Mesenchymal stem cell (in vitro differentiated cells and primary cell): ENCODE results near the gene STK11IP.

ENCODE experiments used
- DNase-seq: peaks from one replicate; pipeline ENCODE4 v3.0.0-alpha.2; 2013
- H2AFZ ChIP-seq: one replicate; pipeline ENCODE4 v1.6.1; 2013; ENCODE audit warnings: low read depth, mild to moderate bottlenecking, control low read depth, inconsistent platforms, low read length, moderate library complexity
- H2AK5ac ChIP-seq: 2 replicates; pipeline ENCODE4 v1.6.1; 2013; ENCODE audit warnings: low read length, moderate library complexity, mild to moderate bottlenecking, inconsistent platforms; ENCODE audit not compliant: severe bottlenecking
- H2BK120ac ChIP-seq: one replicate; pipeline ENCODE4 v1.6.1; 2013; ENCODE audit warnings: low read depth, mild to moderate bottlenecking, inconsistent platforms, low read length, moderate library complexity
- H2BK12ac ChIP-seq, 2 experiments: one replicate each; pipeline ENCODE4 v1.6.1; 2013; ENCODE audit warnings: inconsistent platforms in 2 of 2, low read length in 2 of 2, mild to moderate bottlenecking in 2 of 2, moderate library complexity in 2 of 2, control low read depth in 1 of 2
- H2BK15ac ChIP-seq: one replicate; pipeline ENCODE4 v1.6.1; 2013; ENCODE audit warnings: mild to moderate bottlenecking, low read depth, inconsistent platforms; ENCODE audit not compliant: poor library complexity, severe bottlenecking
- H2BK5ac ChIP-seq: 2 replicates; pipeline ENCODE4 v1.6.1; 2013; ENCODE audit warnings: low read depth, mild to moderate bottlenecking, low read length, control low read depth, inconsistent platforms; ENCODE audit not compliant: poor library complexity, severe bottlenecking
- H3K14ac ChIP-seq, 2 experiments: one replicate each; pipeline ENCODE4 v1.6.1; 2013; ENCODE audit warnings: inconsistent platforms in 2 of 2, low read length in 2 of 2, control low read depth in 1 of 2, mild to moderate bottlenecking in 1 of 2, moderate library complexity in 1 of 2
- H3K18ac ChIP-seq, 2 experiments: one replicate each; pipeline ENCODE4 v1.6.1; 2013; ENCODE audit warnings: inconsistent platforms in 2 of 2, low read length in 2 of 2, control low read depth in 1 of 2, low read depth in 1 of 2, mild to moderate bottlenecking in 1 of 2
- H3K23ac ChIP-seq, 2 experiments: one replicate each; pipeline ENCODE4 v1.6.1; 2013; ENCODE audit warnings: inconsistent platforms in 2 of 2, low read length in 2 of 2, mild to moderate bottlenecking in 2 of 2, moderate library complexity in 2 of 2, control low read depth in 1 of 2
- H3K27ac ChIP-seq: 2 replicates; pipeline ENCODE4 v1.5.1; 2013; ENCODE audit warnings: mild to moderate bottlenecking, moderate library complexity, low read length, control low read depth, inconsistent platforms; ENCODE audit not compliant: poor library complexity, severe bottlenecking
- H3K27me3 ChIP-seq, 2 experiments: 2 replicates each; pipeline versions ENCODE4 v1.6.1 to v1.7.0; 2013; ENCODE audit warnings: low read length in 2 of 2, mild to moderate bottlenecking in 2 of 2, moderate library complexity in 2 of 2, control low read depth in 1 of 2, inconsistent platforms in 1 of 2; ENCODE audit not compliant: control insufficient read depth in 1 of 2, insufficient read depth in 1 of 2
- H3K36me3 ChIP-seq, 2 experiments: 2 replicates each; pipeline versions ENCODE4 v1.6.1 to v1.7.0; 2013; ENCODE audit warnings: low read length in 2 of 2, control low read depth in 1 of 2, inconsistent platforms in 1 of 2, low read depth in 1 of 2, mild to moderate bottlenecking in 1 of 2; ENCODE audit not compliant: insufficient read depth in 2 of 2, control insufficient read depth in 1 of 2
- H3K4ac ChIP-seq, 2 experiments: one replicate each; pipeline ENCODE4 v1.6.1; 2013; ENCODE audit warnings: inconsistent platforms in 2 of 2, low read length in 2 of 2, mild to moderate bottlenecking in 2 of 2, moderate library complexity in 2 of 2, control low read depth in 1 of 2, low read depth in 1 of 2
- H3K4me1 ChIP-seq: 2 replicates; pipeline ENCODE4 v1.6.1; 2013; ENCODE audit warnings: low read depth, low read length, control low read depth; ENCODE audit not compliant: control insufficient read depth, insufficient read depth
- H3K4me2 ChIP-seq: 2 replicates; pipeline ENCODE4 v1.6.1; 2013; ENCODE audit warnings: low read length, mild to moderate bottlenecking, inconsistent platforms; ENCODE audit not compliant: poor library complexity, severe bottlenecking
- H3K4me3 ChIP-seq, 2 experiments: 2 replicates each; pipeline versions ENCODE4 v1.5.1 to v1.7.0; 2013; ENCODE audit warnings: low read length in 2 of 2, mild to moderate bottlenecking in 2 of 2, control low read depth in 1 of 2, low read depth in 1 of 2; ENCODE audit not compliant: insufficient read depth in 1 of 2
- H3K79me1 ChIP-seq: replicated peaks from 2 replicates; pipeline ENCODE4 v1.6.1; 2013; ENCODE audit warnings: mild to moderate bottlenecking, control low read depth, low read length, inconsistent platforms; ENCODE audit not compliant: poor library complexity, severe bottlenecking
- H3K9ac ChIP-seq: 2 replicates; pipeline ENCODE4 v1.7.0; 2013; ENCODE audit warnings: mild to moderate bottlenecking, low read length, moderate library complexity
- H3K9me3 ChIP-seq: 2 replicates; pipeline ENCODE4 v1.7.0; 2013; ENCODE audit warnings: mild to moderate bottlenecking, low read length; ENCODE audit not compliant: control insufficient read depth
- H4K8ac ChIP-seq: one replicate; pipeline ENCODE4 v1.6.1; 2013; ENCODE audit warnings: inconsistent platforms, mild to moderate bottlenecking, low read length, moderate library complexity
- H4K91ac ChIP-seq: one replicate; pipeline ENCODE4 v1.6.1; 2013; ENCODE audit warnings: mild to moderate bottlenecking, low read length, inconsistent platforms
- WGBS: methylation state at CpG from one replicate; pipeline ENCODE4 v1.1.7; 2013; ENCODE audit warnings: mixed read lengths; 5-methylcytosine and 5-hydroxymethylcytosine counted together

The STK11IP gene

GRCh38 chr2:219570924-219571310 lies 26.7 kb upstream of the STK11IP start:
- Histone ChIP-seq H3K18ac (peak overlapping the region; percentile 90 to 96), H2BK120ac (peak overlapping the region; percentile 69), H2BK12ac (peak overlapping the region in 1 of 2 experiments; percentile 45), H2AFZ (peak overlapping the region; percentile 83), H3K36me3 (peaks cover 21 to 25% of the 10 kb centered on the region in 2 experiments), H3K27ac (no peak overlapping the region), H2AK5ac (no peak overlapping the region), H4K8ac (peak overlapping the region; percentile 95), H2BK5ac (no peak overlapping the region), H3K79me1 (peaks cover 15% of the 10 kb centered on the region), H2BK15ac (peak overlapping the region; percentile 89), H3K9ac (peak overlapping the region; percentile 80), H3K27me3 (peaks cover 13 to 16% of the 10 kb centered on the region in 2 experiments), H3K14ac (peak overlapping the region; percentile 17 to 96), H3K9me3 (no peaks in the 10 kb centered on the region), H3K4me2 (peak overlapping the region; percentile 83), H4K91ac (peak overlapping the region; percentile 93), H3K4me3 (peak overlapping the region; percentile 77 to 88), H3K23ac (peak overlapping the region; percentile 39 to 74), H3K4me1 (peaks cover 20% of the 10 kb centered on the region), H3K4ac (peak overlapping the region; percentile 89 to 92)
- WGBS: no CpG with 5 or more reads among the region's 55 CpGs
- DNase-seq: no peak

- peak within 1 kb of the TSS; percentile 80 for H3K9ac ChIP-seq
- H3K23ac ChIP-seq: peak within 1 kb of the TSS; percentile 39 to 84
- peaks cover 20% of the 10 kb centered on the region for H3K4me1 ChIP-seq
- H3K9me3 ChIP-seq: no peaks in the 10 kb centered on the region
- peaks cover 15% of the 10 kb centered on the region for H3K79me1 ChIP-seq
- H3K27me3 ChIP-seq: peaks cover 20 to 22% of the 10 kb centered on the region in 2 experiments
- H3K4me2 ChIP-seq: peak within 1 kb of the TSS; percentile 83
- peak within 1 kb of the TSS; percentile 39 for H2AK5ac ChIP-seq
- peak within 1 kb of the TSS; percentile 96 for H2BK120ac ChIP-seq
- H3K14ac ChIP-seq: peak within 1 kb of the TSS; percentile 17 to 96
- DNase-seq: peak; percentile 73
- peak within 1 kb of the TSS; percentile 95 for H4K8ac ChIP-seq
- 3% methylated on average over 26 of the region's 42 CpGs for WGBS
- H2AFZ ChIP-seq: peak within 1 kb of the TSS; percentile 83
- peak within 1 kb of the TSS; percentile 77 to 88 for H3K4me3 ChIP-seq
- peak within 1 kb of the TSS; percentile 89 to 92 for H3K4ac ChIP-seq
- peak within 1 kb of the TSS; percentile 12 for H2BK5ac ChIP-seq
- H3K18ac ChIP-seq: peak within 1 kb of the TSS; percentile 90 to 96
- peaks cover 20% of the 10 kb centered on the region in 2 experiments for H3K36me3 ChIP-seq
- peak within 1 kb of the TSS; percentile 59 to 69 for H2BK12ac ChIP-seq
- peak within 1 kb of the TSS; percentile 39 for H3K27ac ChIP-seq
- H4K91ac ChIP-seq: peak within 1 kb of the TSS; percentile 93
- peak within 1 kb of the TSS; percentile 89 for H2BK15ac ChIP-seq
These were observed 26.1 kb upstream of the STK11IP start, which contains the start of gene OBSL1 for GRCh38 chr2:219571311-219572236. Gene OBSL1 (minus strand): TSS chr2:219571539. CDS start chr2:219571232, 307 bp downstream.

GRCh38 chr2:219572237-219573001 lies 25.2 kb upstream of the STK11IP start, which contains the start of gene INHA:
Gene INHA (plus strand): TSS chr2:219572310. CDS start chr2:219572375, 65 bp downstream.
- peaks cover 13% of the 10 kb centered on the region for H3K79me1 ChIP-seq

More at GRCh38 chr2:219572237-219573001, 25.2 kb upstream of the STK11IP start, which contains the start of gene INHA:
- peaks cover 28 to 29% of the 10 kb centered on the region in 2 experiments for H3K27me3 ChIP-seq
- peak within 1 kb of the TSS; percentile 71 for H3K4me2 ChIP-seq
- H4K8ac ChIP-seq: peak within 1 kb of the TSS; percentile 88
- H3K9ac ChIP-seq: peak within 1 kb of the TSS; percentile 80
- peak within 1 kb of the TSS; percentile 39 for H3K27ac ChIP-seq
- H3K18ac ChIP-seq: peak within 1 kb of the TSS; percentile 51 to 89
- H3K4me3 ChIP-seq: peak within 1 kb of the TSS; percentile 71 to 88
- peak within 1 kb of the TSS; percentile 96 for H2BK120ac ChIP-seq
- no peaks in the 10 kb centered on the region for H3K9me3 ChIP-seq
- no peak for DNase-seq
- no peak within 1 kb of the TSS for H3K14ac ChIP-seq
- peak within 1 kb of the TSS; percentile 12 for H2BK5ac ChIP-seq
- H2AK5ac ChIP-seq: peak within 1 kb of the TSS; percentile 39
- H2BK15ac ChIP-seq: peak within 1 kb of the TSS; percentile 55
- H2AFZ ChIP-seq: peak within 1 kb of the TSS; percentile 36
- peaks cover 12% of the 10 kb centered on the region in 2 experiments for H3K36me3 ChIP-seq
- peak within 1 kb of the TSS; percentile 74 to 77 for H3K4ac ChIP-seq
- peaks cover 25% of the 10 kb centered on the region for H3K4me1 ChIP-seq
- H2BK12ac ChIP-seq: peak within 1 kb of the TSS; percentile 59 to 69
- H4K91ac ChIP-seq: peak within 1 kb of the TSS; percentile 70
- H3K23ac ChIP-seq: no peak within 1 kb of the TSS
- WGBS: 87% methylated on average over 11 of the region's 13 CpGs
